Stimulated activated memory B cell treated with anti-CD40 and anti-IgM and Interleukin-4, amounts not matched to agents 10 μg/mL and 1 μg/mL and 100 μg/mL, for 72 hours (primary cell): ENCODE measurements around the gene XYLB.
"Not testable (repeated sequence)": the region's sequence is repeated elsewhere in the genome, so short reads cannot be mapped to it uniquely, and the experiment has no call there.

Experiments
- ATAC-seq: fragments of 150-1000 bp; cut with Tn5 transposase; 2 replicates; pipeline ENCODE4 v1.10.0; 2021
- H3K27ac Mint-ChIP-seq: one replicate; pipeline ENCODE4 v1.8.0; 2022; ENCODE audit warnings: mild to moderate bottlenecking, mixed read lengths
- H3K27me3 Mint-ChIP-seq: one replicate; pipeline ENCODE4 v1.8.0; 2022; ENCODE audit warnings: mixed read lengths
- H3K36me3 Mint-ChIP-seq: one replicate; pipeline ENCODE4 v1.8.0; 2022; ENCODE audit warnings: mixed read lengths
- H3K4me1 Mint-ChIP-seq: one replicate; pipeline ENCODE4 v1.8.0; 2022; ENCODE audit warnings: mixed read lengths
- H3K4me3 Mint-ChIP-seq: one replicate; pipeline ENCODE4 v1.8.0; 2022; ENCODE audit warnings: mild to moderate bottlenecking, moderate library complexity, mixed read lengths
- H3K9me3 Mint-ChIP-seq: one replicate; pipeline ENCODE4 v1.8.0; 2022; ENCODE audit warnings: mixed read lengths

Gene XYLB

GRCh38 chr3:38346587-38347410 is at the start of gene XYLB:
XYLB (plus strand) TSS chr3:38346785; CDS start chr3:38346869, 84 bp downstream.
- peaks cover 5% of the 10 kb centered on the region for H3K4me1 Mint-ChIP-seq
- H3K27me3 Mint-ChIP-seq: no peaks in the 10 kb centered on the region
- H3K27ac Mint-ChIP-seq: peak within 1 kb of the TSS; percentile 58
- ATAC-seq: peak; percentile 97
- no peaks in the 10 kb centered on the region for H3K36me3 Mint-ChIP-seq
- no peaks in the 10 kb centered on the region for H3K9me3 Mint-ChIP-seq
- H3K4me3 Mint-ChIP-seq: peak within 1 kb of the TSS; percentile 82

GRCh38 chr3:38297053-38297452 is 49.5 kb upstream of the XYLB start:
- H3K9me3 Mint-ChIP-seq, ATAC-seq, H3K4me3 Mint-ChIP-seq, H3K27ac Mint-ChIP-seq, H3K36me3 Mint-ChIP-seq, H3K4me1 Mint-ChIP-seq: not testable (repeated sequence)
- H3K27me3 Mint-ChIP-seq: peaks cover 20% of the 10 kb centered on the region

GRCh38 chr3:38297537-38297936 is 49.0 kb upstream of the XYLB start:
- no peak for ATAC-seq
- H3K4me1 Mint-ChIP-seq: no peaks in the 10 kb centered on the region
- no peaks in the 10 kb centered on the region for H3K9me3 Mint-ChIP-seq
- no peak overlapping the region for H3K27ac Mint-ChIP-seq
- peaks cover 20% of the 10 kb centered on the region for H3K27me3 Mint-ChIP-seq
- H3K4me3 Mint-ChIP-seq: no peak overlapping the region
- no peaks in the 10 kb centered on the region for H3K36me3 Mint-ChIP-seq

- H3K27ac Mint-ChIP-seq: no peak overlapping the region
Measured at GRCh38 chr3:38297947-38298711, 48.5 kb upstream of the XYLB start.

GRCh38 chr3:38306941-38307340 is 39.6 kb upstream of the XYLB start:
- Mint-ChIP-seq H3K27me3 (peaks cover 58% of the 10 kb centered on the region), H3K36me3 (peaks cover 6% of the 10 kb centered on the region), H3K4me1 (no peaks in the 10 kb centered on the region), H3K27ac (no peak overlapping the region), H3K9me3 (peaks cover 7% of the 10 kb centered on the region), H3K4me3 (no peak overlapping the region)
- ATAC-seq: no peak

More at GRCh38 chr3:38297947-38298711, 48.5 kb upstream of the XYLB start:
- H3K36me3 Mint-ChIP-seq: no peaks in the 10 kb centered on the region
- H3K27me3 Mint-ChIP-seq: peaks cover 24% of the 10 kb centered on the region
- H3K4me1 Mint-ChIP-seq: no peaks in the 10 kb centered on the region
- no peak overlapping the region for H3K4me3 Mint-ChIP-seq
- ATAC-seq: no peak
- H3K9me3 Mint-ChIP-seq: no peaks in the 10 kb centered on the region

- peaks cover 6% of the 10 kb centered on the region for H3K36me3 Mint-ChIP-seq
- H3K27ac Mint-ChIP-seq: no peak overlapping the region
- no peaks in the 10 kb centered on the region for H3K4me1 Mint-ChIP-seq
- H3K4me3 Mint-ChIP-seq: no peak overlapping the region
- H3K9me3 Mint-ChIP-seq: peaks cover 7% of the 10 kb centered on the region
- H3K27me3 Mint-ChIP-seq: peaks cover 65% of the 10 kb centered on the region
- ATAC-seq: no peak
Measured at GRCh38 chr3:38307599-38307998, 39.0 kb upstream of the XYLB start.

- Mint-ChIP-seq H3K36me3 (peaks cover 6% of the 10 kb centered on the region), H3K27me3 (peaks cover 63% of the 10 kb centered on the region), H3K4me3 (no peak overlapping the region), H3K9me3 (peaks cover 7% of the 10 kb centered on the region), H3K4me1 (no peaks in the 10 kb centered on the region), H3K27ac (no peak overlapping the region)
- ATAC-seq: no peak
Measured at GRCh38 chr3:38308456-38308855, 38.1 kb upstream of the XYLB start.

- H3K36me3 Mint-ChIP-seq: no peaks in the 10 kb centered on the region
- peaks cover 43% of the 10 kb centered on the region for H3K27me3 Mint-ChIP-seq
- no peaks in the 10 kb centered on the region for H3K9me3 Mint-ChIP-seq
- no peak overlapping the region for H3K4me3 Mint-ChIP-seq
- no peaks in the 10 kb centered on the region for H3K4me1 Mint-ChIP-seq
- no peak for ATAC-seq
- H3K27ac Mint-ChIP-seq: no peak overlapping the region
Measured at GRCh38 chr3:38311476-38311875, 35.1 kb upstream of the XYLB start.

- H3K27ac Mint-ChIP-seq: no peak overlapping the region
- no peaks in the 10 kb centered on the region for H3K36me3 Mint-ChIP-seq
- no peaks in the 10 kb centered on the region for H3K4me1 Mint-ChIP-seq
- H3K4me3 Mint-ChIP-seq: no peak overlapping the region
- H3K27me3 Mint-ChIP-seq: peaks cover 43% of the 10 kb centered on the region
- ATAC-seq: no peak
- H3K9me3 Mint-ChIP-seq: no peaks in the 10 kb centered on the region
Measured at GRCh38 chr3:38311941-38312340, 34.6 kb upstream of the XYLB start.

GRCh38 chr3:38312356-38312755 is 34.2 kb upstream of the XYLB start:
- H3K4me1 Mint-ChIP-seq: no peaks in the 10 kb centered on the region

GRCh38 chr3:38313263-38313662 is 33.3 kb upstream of the XYLB start:
- Mint-ChIP-seq H3K36me3 (no peaks in the 10 kb centered on the region), H3K9me3 (no peaks in the 10 kb centered on the region), H3K27me3 (peaks cover 32% of the 10 kb centered on the region), H3K27ac (no peak overlapping the region), H3K4me1 (no peaks in the 10 kb centered on the region), H3K4me3 (no peak overlapping the region)
- ATAC-seq: no peak

More at GRCh38 chr3:38312356-38312755, 34.2 kb upstream of the XYLB start:
- no peaks in the 10 kb centered on the region for H3K9me3 Mint-ChIP-seq
- H3K36me3 Mint-ChIP-seq: no peaks in the 10 kb centered on the region
- no peak overlapping the region for H3K27ac Mint-ChIP-seq
- H3K27me3 Mint-ChIP-seq: peaks cover 41% of the 10 kb centered on the region
- no peak overlapping the region for H3K4me3 Mint-ChIP-seq
- no peak for ATAC-seq

GRCh38 chr3:38313695-38314094 is 32.9 kb upstream of the XYLB start:
- no peaks in the 10 kb centered on the region for H3K4me1 Mint-ChIP-seq
- peaks cover 27% of the 10 kb centered on the region for H3K27me3 Mint-ChIP-seq
- H3K9me3 Mint-ChIP-seq: no peaks in the 10 kb centered on the region
- ATAC-seq: no peak
- no peak overlapping the region for H3K27ac Mint-ChIP-seq
- no peaks in the 10 kb centered on the region for H3K36me3 Mint-ChIP-seq
- H3K4me3 Mint-ChIP-seq: no peak overlapping the region

GRCh38 chr3:38314112-38314763 is 32.3 kb upstream of the XYLB start:
- no peak for ATAC-seq
- Mint-ChIP-seq H3K27ac (no peak overlapping the region), H3K4me3 (no peak overlapping the region), H3K36me3 (no peaks in the 10 kb centered on the region), H3K27me3 (peaks cover 22% of the 10 kb centered on the region), H3K9me3 (no peaks in the 10 kb centered on the region), H3K4me1 (no peaks in the 10 kb centered on the region)

GRCh38 chr3:38314764-38315487 is 31.7 kb upstream of the XYLB start:
- no peak overlapping the region for H3K27ac Mint-ChIP-seq
- no peaks in the 10 kb centered on the region for H3K9me3 Mint-ChIP-seq
- ATAC-seq: no peak
- no peaks in the 10 kb centered on the region for H3K36me3 Mint-ChIP-seq
- no peaks in the 10 kb centered on the region for H3K4me1 Mint-ChIP-seq
- peaks cover 15% of the 10 kb centered on the region for H3K27me3 Mint-ChIP-seq
- no peak overlapping the region for H3K4me3 Mint-ChIP-seq
